Calu3 (cell line): ENCODE results near the gene LEFTY1. TPM values are rescaled to one million over a fixed set of nuclear protein-coding genes. Genes with fewer than 3 reads are reported as not detected.

Experiments
- BruUV-seq: library from RNA; stranded (reverse); fragments of 400-500 nt; replicated peaks from 2 replicates; lab custom pipeline; 2021; lab: Mats Ljungman, UMichigan
- CTCF ChIA-PET: fragments of 300-600 bp; sonication (Branson Sonifier 250); formaldehyde crosslinking; loops from one replicate; lab custom pipeline; 2022; ENCODE audit warnings: antibody characterized with exemption; lab: Charles Lee
- DNase-seq: peaks from one replicate; pipeline ENCODE4 v3.0.0; 2022
- H3K27ac Mint-ChIP-seq: one replicate; pipeline ENCODE4 v1.8.0; 2022; ENCODE audit warnings: mixed read lengths; ENCODE audit not compliant: unreplicated experiment
- H3K27me3 Mint-ChIP-seq: one replicate; pipeline ENCODE4 v1.8.0; 2022; ENCODE audit warnings: mixed read lengths; ENCODE audit not compliant: unreplicated experiment
- H3K36me3 Mint-ChIP-seq: one replicate; pipeline ENCODE4 v1.8.0; 2022; ENCODE audit warnings: mild to moderate bottlenecking, moderate library complexity, mixed read lengths; ENCODE audit not compliant: insufficient read depth, unreplicated experiment
- H3K4me1 Mint-ChIP-seq: one replicate; pipeline ENCODE4 v1.8.0; 2022; ENCODE audit warnings: mild to moderate bottlenecking, low read depth, mixed read lengths; ENCODE audit not compliant: unreplicated experiment
- H3K4me3 Mint-ChIP-seq: one replicate; pipeline ENCODE4 v1.8.0; 2022; ENCODE audit warnings: mild to moderate bottlenecking, low read depth, moderate library complexity, mixed read lengths; ENCODE audit not compliant: unreplicated experiment
- H3K9me3 Mint-ChIP-seq: one replicate; pipeline ENCODE4 v1.8.0; 2022; ENCODE audit warnings: low read depth, mixed read lengths; ENCODE audit not compliant: unreplicated experiment
- intact Hi-C: fragments of 100-400 bp; cut with micrococcal nuclease; formaldehyde crosslinking; loops from one replicate; pipeline ENCODE4 v1.10.0; 2022; ENCODE audit not compliant: unreplicated experiment
- total RNA-seq: library from RNA; stranded (reverse); gene quantifications from 2 replicates; pipeline ENCODE4 v1.2.3, GENCODE V29; 2022
- TF ChIP-seq, protein P1 (sequence below): fragments of 200-600 bp; IDR thresholded peaks from one replicate; pipeline ENCODE4 v1.8.0; 2022; ENCODE audit warnings: antibody characterized with exemption; ENCODE audit not compliant: unreplicated experiment

Gene LEFTY1
- total RNA-seq, 1 experiment from 2014 or later, result not detected

GRCh38 chr1:225849925-225850324 is 39.0 kb downstream of the LEFTY1 start:
- CTCF ChIA-PET, result no interaction called here
- no peak overlapping the region for H3K4me3 Mint-ChIP-seq
- no peaks in the 10 kb centered on the region for H3K27me3 Mint-ChIP-seq
- no peaks in the 10 kb centered on the region for H3K4me1 Mint-ChIP-seq
- no TSS peak for BruUV-seq
- no peak for DNase-seq
- H3K9me3 Mint-ChIP-seq, result no peaks in the 10 kb centered on the region
- H3K36me3 Mint-ChIP-seq, result peaks cover 95% of the 10 kb centered on the region
- H3K27ac Mint-ChIP-seq, result peak overlapping the region; percentile 51
- intact Hi-C loops, result loop anchor here (5.0 kb wide), 1 partner anchor 62 kb away; no protein-coding TSS in a partner anchor
- TF ChIP-seq, protein P1, sequence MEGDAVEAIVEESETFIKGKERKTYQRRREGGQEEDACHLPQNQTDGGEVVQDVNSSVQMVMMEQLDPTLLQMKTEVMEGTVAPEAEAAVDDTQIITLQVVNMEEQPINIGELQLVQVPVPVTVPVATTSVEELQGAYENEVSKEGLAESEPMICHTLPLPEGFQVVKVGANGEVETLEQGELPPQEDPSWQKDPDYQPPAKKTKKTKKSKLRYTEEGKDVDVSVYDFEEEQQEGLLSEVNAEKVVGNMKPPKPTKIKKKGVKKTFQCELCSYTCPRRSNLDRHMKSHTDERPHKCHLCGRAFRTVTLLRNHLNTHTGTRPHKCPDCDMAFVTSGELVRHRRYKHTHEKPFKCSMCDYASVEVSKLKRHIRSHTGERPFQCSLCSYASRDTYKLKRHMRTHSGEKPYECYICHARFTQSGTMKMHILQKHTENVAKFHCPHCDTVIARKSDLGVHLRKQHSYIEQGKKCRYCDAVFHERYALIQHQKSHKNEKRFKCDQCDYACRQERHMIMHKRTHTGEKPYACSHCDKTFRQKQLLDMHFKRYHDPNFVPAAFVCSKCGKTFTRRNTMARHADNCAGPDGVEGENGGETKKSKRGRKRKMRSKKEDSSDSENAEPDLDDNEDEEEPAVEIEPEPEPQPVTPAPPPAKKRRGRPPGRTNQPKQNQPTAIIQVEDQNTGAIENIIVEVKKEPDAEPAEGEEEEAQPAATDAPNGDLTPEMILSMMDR, result no peak

DNA sequence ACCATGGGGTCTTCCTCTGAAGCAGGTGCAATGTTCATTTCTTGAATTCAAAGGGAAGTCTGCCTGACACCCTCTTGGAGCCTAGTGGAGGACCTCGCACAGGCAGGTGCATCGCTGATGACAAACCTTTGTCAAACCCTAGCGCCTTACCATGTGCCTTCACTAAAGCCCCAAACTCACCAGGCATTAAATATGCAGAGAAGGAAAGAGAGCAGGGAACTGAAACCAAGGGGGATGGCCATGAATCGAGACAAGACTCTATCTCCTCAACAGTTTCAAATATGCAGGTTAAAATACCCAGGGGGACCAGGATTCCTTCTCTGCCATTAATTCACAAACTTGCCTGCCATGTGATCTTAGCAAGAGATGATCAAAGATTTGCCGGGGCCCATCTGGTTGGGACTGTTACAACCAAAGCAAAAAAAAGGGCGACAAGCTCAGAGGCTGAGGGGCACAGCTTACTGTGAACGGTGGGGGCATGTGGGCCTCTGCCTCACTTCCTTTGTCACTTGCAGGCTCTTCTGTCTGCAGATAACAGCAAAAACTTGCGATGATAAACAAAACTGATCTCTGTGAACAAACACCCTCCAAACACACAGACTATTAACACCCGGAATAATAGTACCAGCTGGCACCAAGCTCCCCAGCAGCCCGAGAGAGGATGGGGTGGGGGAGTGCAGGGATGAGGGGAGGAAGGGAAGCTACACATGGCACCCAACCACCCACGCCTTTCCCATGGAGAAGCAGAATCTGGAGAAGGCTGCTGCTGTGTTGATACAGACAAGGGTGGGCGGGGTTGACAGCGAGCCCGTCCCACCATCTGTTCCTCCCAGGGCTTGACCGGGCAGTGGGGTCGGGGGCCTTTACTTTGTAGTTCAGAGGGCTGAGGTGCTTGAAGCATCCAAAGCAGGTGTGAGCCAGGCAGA is 40.7 kb downstream of the LEFTY1 start:
- TF ChIP-seq, protein P1, result no peak
- CTCF ChIA-PET, result interaction anchor here (1.0 kb wide), 1 partner anchor 16 kb away, joined by 4 read pairs; no protein-coding TSS in a partner anchor
- DNase-seq, result no peak
- Mint-ChIP-seq H3K4me1 (no peaks in the 10 kb centered on the region), H3K4me3 (no peak overlapping the region), H3K27ac (peak overlapping the region; percentile 20), H3K27me3 (no peaks in the 10 kb centered on the region), H3K36me3 (peaks cover 97% of the 10 kb centered on the region), H3K9me3 (no peaks in the 10 kb centered on the region)
- intact Hi-C loops, result loop anchor here (5.0 kb wide), 1 partner anchor 64 kb away; no protein-coding TSS in a partner anchor
- BruUV-seq, result no TSS peak

- intact Hi-C loops, result loop anchor here (5.0 kb wide), 1 partner anchor 65 kb away; no protein-coding TSS in a partner anchor
- TF ChIP-seq, protein P1, result no peak
- Mint-ChIP-seq H3K4me1 (no peaks in the 10 kb centered on the region), H3K27ac (no peak overlapping the region), H3K27me3 (no peaks in the 10 kb centered on the region), H3K4me3 (no peak overlapping the region), H3K9me3 (no peaks in the 10 kb centered on the region), H3K36me3 (peaks cover 97% of the 10 kb centered on the region)
- BruUV-seq, result no TSS peak
- CTCF ChIA-PET, result interaction anchor here (1.0 kb wide), 1 partner anchor 17 kb away, joined by 4 read pairs; no protein-coding TSS in a partner anchor
- no peak for DNase-seq
These were observed 41.3 kb downstream of the LEFTY1 start for GRCh38 chr1:225847610-225848009.

DNA sequence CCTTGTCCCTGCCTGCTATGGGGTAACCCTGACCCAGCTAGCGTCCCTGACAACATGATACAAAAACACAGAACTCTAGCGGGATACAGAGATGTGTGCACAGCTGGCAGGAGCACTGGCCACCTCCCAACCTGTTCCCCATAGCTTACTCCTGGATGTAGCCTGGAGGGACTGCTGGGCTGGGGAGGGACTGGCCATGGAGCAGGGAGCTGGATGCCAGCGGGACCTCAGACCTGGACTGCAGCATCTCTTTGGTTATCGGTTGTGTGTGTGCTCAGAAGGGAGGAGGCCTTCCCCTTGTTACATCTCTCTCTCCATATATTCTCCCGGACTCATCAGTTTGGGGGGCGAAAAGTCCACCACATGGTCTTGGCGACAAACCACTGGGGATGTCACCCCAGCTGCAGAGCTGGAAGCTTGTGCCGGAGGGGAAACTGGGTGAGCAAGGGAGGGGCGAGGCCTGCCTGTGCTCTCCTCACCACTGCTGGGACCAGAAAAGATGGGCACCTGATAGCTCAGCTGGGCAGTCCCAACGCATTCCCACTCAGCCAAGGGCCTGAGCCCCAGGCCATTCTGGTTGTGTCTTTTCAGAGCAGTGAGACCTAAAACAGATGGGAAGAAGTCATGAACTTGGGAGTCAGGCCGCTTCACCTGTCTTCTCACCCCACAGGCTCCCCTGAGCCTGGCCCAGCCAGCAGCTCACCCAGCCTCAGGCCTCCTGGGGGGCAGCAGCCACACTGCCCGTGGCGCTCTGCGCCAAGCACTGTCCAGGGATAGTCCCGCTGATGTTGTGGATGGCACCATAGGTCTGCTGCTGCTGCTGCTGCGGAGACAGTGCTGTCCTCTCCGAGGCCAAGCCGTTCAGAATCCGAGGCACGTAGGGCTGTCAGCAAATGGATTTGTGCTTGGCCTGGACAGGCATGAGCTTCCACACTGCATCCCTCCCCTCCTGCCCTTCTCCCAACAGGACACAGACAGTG is 42.3 kb downstream of the LEFTY1 start:
- H3K27ac Mint-ChIP-seq, result peak overlapping the region; percentile 60
- H3K4me3 Mint-ChIP-seq, result no peak overlapping the region
- H3K27me3 Mint-ChIP-seq, result no peaks in the 10 kb centered on the region
- BruUV-seq, result no TSS peak
- TF ChIP-seq, protein P1, result no peak
- peaks cover 97% of the 10 kb centered on the region for H3K36me3 Mint-ChIP-seq
- no peaks in the 10 kb centered on the region for H3K9me3 Mint-ChIP-seq
- CTCF ChIA-PET, result no interaction called here
- DNase-seq, result no peak
- no peaks in the 10 kb centered on the region for H3K4me1 Mint-ChIP-seq
- intact Hi-C loops, result loop anchor here (5.0 kb wide), 1 partner anchor 66 kb away; no protein-coding TSS in a partner anchor
